T-cell (primary cell): ENCODE data around the gene CDK6. TPM values are rescaled to one million over a fixed set of nuclear protein-coding genes. Genes with fewer than 3 reads are reported as not detected.

ENCODE experiments used
- ATAC-seq, 4 experiments: fragments of 200-7000 bp in 3 of 4; fragments of 150-1000 bp in 1 of 4; cut with Tn5 transposase; replicated peaks in 1 of 4; 1 replicate in 3 of 4; 2 replicates in 1 of 4; pipeline ENCODE4 v1.10.0; 2021; ENCODE audit warnings: moderate library complexity in 3 of 4, mild to moderate bottlenecking in 2 of 4, moderate number of reproducible peaks in 1 of 4
- CTCF ChIA-PET, 2 donors: fragments of 300-600 bp; sonication (Branson Sonifier 250); formaldehyde crosslinking; loops; one replicate each; lab custom pipeline; 2022; ENCODE audit warnings: antibody characterized with exemption in 2 of 2; lab: Charles Lee
- POLR2A ChIA-PET, 2 donors: fragments of 300-600 bp; sonication (Branson Sonifier 250); formaldehyde crosslinking; loops; one replicate each; lab custom pipeline; 2022; ENCODE audit warnings: antibody characterized with exemption in 2 of 2; lab: Charles Lee
- DNase-seq, 35 experiments: peaks; one replicate each; pipeline versions ENCODE4 v3.0.0 to v3.0.0-alpha.2; 2013 to 2023
- H3K27ac ChIP-seq: one replicate; pipeline ENCODE4 v1.5.1; 2013; ENCODE audit warnings: low read length
- H3K27me3 ChIP-seq, 2 experiments: replicated peaks in 1 of 2; 1 replicate in 1 of 2; 2 replicates in 1 of 2; pipeline versions ENCODE4 v1.6.1 to v1.7.0; 2013; ENCODE audit warnings: low read length in 1 of 2, mixed read lengths in 1 of 2; ENCODE audit not compliant: control insufficient read depth in 2 of 2, insufficient read depth in 2 of 2; ENCODE audit errors: extremely low read depth in 1 of 2
- H3K36me3 ChIP-seq, 2 donors: 1 replicate in 1 of 2; 2 replicates in 1 of 2; pipeline versions ENCODE4 v1.6.1 to v1.7.0; 2013; ENCODE audit warnings: low read length in 1 of 2; ENCODE audit not compliant: control insufficient read depth in 2 of 2, insufficient read depth in 1 of 2; ENCODE audit errors: extremely low read depth in 1 of 2
- H3K4me1 ChIP-seq, 2 experiments: 1 replicate in 1 of 2; 2 replicates in 1 of 2; pipeline versions ENCODE4 v1.6.1 to v1.7.0; 2013; ENCODE audit warnings: low read length in 2 of 2, mixed read lengths in 1 of 2; ENCODE audit not compliant: insufficient read depth in 2 of 2, control insufficient read depth in 1 of 2; ENCODE audit errors: extremely low read depth in 1 of 2
- H3K4me3 ChIP-seq, 2 donors: 1 replicate in 1 of 2; 2 replicates in 1 of 2; pipeline versions ENCODE4 v1.5.1 to v1.7.0; 2013; ENCODE audit warnings: mild to moderate bottlenecking in 2 of 2, low read length in 1 of 2, moderate library complexity in 1 of 2; ENCODE audit not compliant: control insufficient read depth in 1 of 2; ENCODE audit errors: extremely low read depth in 1 of 2
- H3K9me3 ChIP-seq: 2 replicates; pipeline ENCODE4 v1.7.0; 2013
- H3K27ac Mint-ChIP-seq, 2 donors: one replicate each; pipeline ENCODE4 v1.8.0; 2020 to 2021; ENCODE audit warnings: mild to moderate bottlenecking in 2 of 2, mixed read lengths in 2 of 2
- H3K27me3 Mint-ChIP-seq, 2 donors: one replicate each; pipeline ENCODE4 v1.8.0; 2021 to 2022; ENCODE audit warnings: mixed read lengths in 2 of 2
- H3K36me3 Mint-ChIP-seq: one replicate; pipeline ENCODE4 v1.8.0; 2021; ENCODE audit warnings: mixed read lengths
- H3K4me1 Mint-ChIP-seq, 3 donors: one replicate each; pipeline ENCODE4 v1.8.0; 2020 to 2022; ENCODE audit warnings: mixed read lengths in 3 of 3, mild to moderate bottlenecking in 1 of 3
- H3K4me3 Mint-ChIP-seq, 3 donors: one replicate each; pipeline ENCODE4 v1.8.0; 2020 to 2022; ENCODE audit warnings: mild to moderate bottlenecking in 3 of 3, mixed read lengths in 3 of 3, moderate library complexity in 3 of 3
- H3K9me3 Mint-ChIP-seq, 3 donors: one replicate each; pipeline ENCODE4 v1.8.0; 2020 to 2022; ENCODE audit warnings: mixed read lengths in 3 of 3
- WGBS: methylation state at CpG from one replicate; pipeline ENCODE4 v1.1.5; 2013; ENCODE audit warnings: missing lambda C conversion rate; ENCODE audit not compliant: insufficient coverage; 5-methylcytosine and 5-hydroxymethylcytosine counted together
- total RNA-seq, 35 experiments: library from RNA in 6 of 35; stranded (reverse) in 6 of 35; fragments of 120-200 nt in 1 of 35; gene quantifications; one replicate each; pipeline versions ENCODE4 v1.2.1 to v1.2.4 and lab custom pipeline; 2013 to 2026

Gene CDK6
- total RNA-seq, 5 donors from 2014 or later (not counting 1 experiment from before 2014, with no cell fraction given), result 29.8 to 107 (median 43.9) TPM

GRCh38 chr7:92584953-92585352, 251.4 kb downstream of the CDK6 start:
- ChIA-PET POLR2A (interaction anchor here in 1 of 2 donors (0.6 to 0.7 kb wide), 2 partner anchors 56 to 244 kb away, joined by 3 read pairs; partner anchors contain the start of genes PEX1 and RBM48), CTCF (interaction anchor here in 1 of 2 donors (0.6 kb wide), 1 partner anchor 21 kb away, joined by 3 read pairs; no protein-coding TSS in a partner anchor)
- peaks cover 19 to 20% of the 10 kb centered on the region in 2 experiments for H3K4me1 ChIP-seq
- H3K4me3 ChIP-seq, result no peak overlapping the region
- H3K9me3 ChIP-seq, result no peaks in the 10 kb centered on the region
- Mint-ChIP-seq H3K9me3 (peaks cover 0 to 3% (median 0%) of the 10 kb centered on the region in 3 donors), H3K27ac (peak overlapping the region; percentile 25 to 79), H3K36me3 (peaks cover 28% of the 10 kb centered on the region), H3K4me3 (peak overlapping the region in 1 of 3 donors; percentile 22), H3K27me3 (no peaks in the 10 kb centered on the region), H3K4me1 (peaks cover 65 to 74% (median 66%) of the 10 kb centered on the region in 3 donors)
- H3K27ac ChIP-seq, result peak overlapping the region; percentile 1
- peak in 3 of 35 experiments; percentile 6 to 33 (median 11) for DNase-seq
- no peaks in the 10 kb centered on the region for H3K27me3 ChIP-seq
- peaks cover 0 to 11% of the 10 kb centered on the region in 2 donors for H3K36me3 ChIP-seq
- ATAC-seq, result peak in 1 of 4 experiments; percentile 21

GRCh38 chr7:92582948-92583347, 253.4 kb downstream of the CDK6 start:
- ChIA-PET CTCF (no interaction called here), POLR2A (no interaction called here)
- peaks cover 46 to 58% (median 48%) of the 10 kb centered on the region in 3 donors for H3K4me1 Mint-ChIP-seq
- peak overlapping the region in 1 of 2 donors; percentile 43 for H3K27ac Mint-ChIP-seq
- H3K9me3 Mint-ChIP-seq, result peaks cover 0 to 3% (median 0%) of the 10 kb centered on the region in 3 donors
- no CpG with 5 or more reads among the region's 1 CpG for WGBS
- Histone ChIP-seq H3K36me3 (peaks cover 6 to 30% of the 10 kb centered on the region in 2 donors), H3K4me3 (no peak overlapping the region), H3K27me3 (no peaks in the 10 kb centered on the region), H3K27ac (no peak overlapping the region), H3K9me3 (no peaks in the 10 kb centered on the region), H3K4me1 (peaks cover 6 to 10% of the 10 kb centered on the region in 2 experiments)
- H3K4me3 Mint-ChIP-seq, result no peak overlapping the region
- H3K36me3 Mint-ChIP-seq, result peaks cover 40% of the 10 kb centered on the region
- ATAC-seq (no peak), DNase-seq (no peak)
- no peaks in the 10 kb centered on the region for H3K27me3 Mint-ChIP-seq

DNA sequence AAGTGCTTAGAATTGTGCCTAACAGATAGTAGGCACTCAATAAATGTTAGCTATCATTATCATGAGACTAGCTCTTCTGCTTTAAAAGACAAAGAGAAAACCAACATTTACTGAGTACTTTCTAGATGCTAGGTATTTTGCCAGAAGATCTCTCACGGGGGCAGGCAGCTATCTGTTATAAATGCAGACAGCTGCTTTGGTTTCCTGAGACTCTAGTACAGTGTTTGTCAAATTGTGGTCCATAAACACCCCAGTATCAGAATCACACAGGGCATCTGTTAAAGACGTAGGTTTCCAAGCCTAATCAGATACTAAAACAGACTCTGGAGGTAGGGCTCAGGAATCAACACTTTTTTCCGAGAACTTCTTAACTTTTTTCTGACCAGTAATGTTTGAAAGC, 260.1 kb downstream of the CDK6 start:
- H3K4me1 ChIP-seq, result no peaks in the 10 kb centered on the region
- peaks cover 10 to 65% of the 10 kb centered on the region in 2 donors for H3K36me3 ChIP-seq
- Mint-ChIP-seq H3K9me3 (no peaks in the 10 kb centered on the region), H3K4me3 (no peak overlapping the region), H3K27ac (no peak overlapping the region), H3K36me3 (peaks cover 39% of the 10 kb centered on the region), H3K4me1 (peaks cover 3 to 10% (median 5%) of the 10 kb centered on the region in 3 donors), H3K27me3 (no peaks in the 10 kb centered on the region)
- no peak overlapping the region for H3K27ac ChIP-seq
- no peaks in the 10 kb centered on the region for H3K9me3 ChIP-seq
- no peaks in the 10 kb centered on the region for H3K27me3 ChIP-seq
- H3K4me3 ChIP-seq, result no peak overlapping the region
- DNase-seq (no peak), ATAC-seq (no peak)
- no CpG with 5 or more reads among the region's 3 CpGs for WGBS
- ChIA-PET POLR2A (interaction anchor here (0.6 to 1.2 kb wide), 4 partner anchors 13 to 576 kb away, joined by 3 to 4 read pairs (median 3); partner anchors contain the start of genes PEX1 (in 1 of the 2) and RBM48 (in 1 of the 2)), CTCF (interaction anchor here in 1 of 2 donors (1.3 kb wide), 1 partner anchor 13 kb away, joined by 4 read pairs; no protein-coding TSS in a partner anchor)

DNA sequence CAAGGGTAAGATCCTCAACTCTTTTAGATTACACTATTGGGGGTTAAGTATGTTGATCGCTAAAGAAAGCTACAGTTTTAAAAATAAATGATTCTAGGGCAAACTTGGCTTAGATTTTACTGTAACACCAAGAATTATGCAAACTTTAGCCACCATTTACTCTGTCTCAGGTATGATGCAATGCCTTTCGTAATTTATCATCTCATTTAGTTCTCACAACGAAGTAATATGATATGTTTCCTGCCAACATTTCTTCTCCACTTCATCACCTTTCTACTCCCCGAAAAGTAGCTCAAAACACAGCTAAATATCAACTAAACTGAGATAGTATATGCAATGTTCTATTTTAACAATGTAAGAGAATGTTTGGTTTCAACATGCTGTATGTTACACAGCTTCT, 267.2 kb downstream of the CDK6 start:
- no peak overlapping the region for H3K4me3 ChIP-seq
- CTCF ChIA-PET, result no interaction called here
- Mint-ChIP-seq H3K4me3 (no peak overlapping the region), H3K27me3 (no peaks in the 10 kb centered on the region), H3K9me3 (no peaks in the 10 kb centered on the region), H3K4me1 (peaks cover 0 to 2% (median 1%) of the 10 kb centered on the region in 3 donors), H3K36me3 (peaks cover 43% of the 10 kb centered on the region), H3K27ac (no peak overlapping the region)
- WGBS, result 83% methylated on average over 1 of the region's 4 CpGs
- H3K4me1 ChIP-seq, result no peaks in the 10 kb centered on the region
- H3K9me3 ChIP-seq, result no peaks in the 10 kb centered on the region
- H3K36me3 ChIP-seq, result peaks cover 7 to 56% of the 10 kb centered on the region in 2 donors
- no peak overlapping the region for H3K27ac ChIP-seq
- H3K27me3 ChIP-seq, result no peaks in the 10 kb centered on the region
- no peak for ATAC-seq
- no peak for DNase-seq
- POLR2A ChIA-PET, result interaction anchor here in 1 of 2 donors (0.9 kb wide), 1 partner anchor 11 kb away, joined by 4 read pairs; no protein-coding TSS in a partner anchor

DNA sequence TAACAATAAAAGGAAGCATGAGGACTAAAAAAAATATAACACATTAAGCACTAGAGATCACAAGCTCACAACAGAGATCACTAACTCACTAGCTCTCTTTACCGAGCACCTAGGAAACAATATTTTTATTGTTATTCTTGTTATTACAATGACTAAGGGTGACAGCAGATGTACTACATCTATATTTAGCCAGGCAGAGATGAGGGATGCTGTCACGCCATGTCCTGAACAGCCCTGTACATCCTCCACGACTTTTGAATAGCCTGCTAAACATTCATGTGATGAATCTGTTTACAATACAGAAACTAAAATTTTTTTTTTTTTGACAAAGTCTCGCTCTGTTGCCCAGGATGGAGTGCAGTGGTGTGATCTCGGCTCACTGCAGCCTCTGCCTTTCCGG, 268.9 kb downstream of the CDK6 start:
- Histone ChIP-seq H3K4me1 (no peaks in the 10 kb centered on the region), H3K9me3 (no peaks in the 10 kb centered on the region), H3K27me3 (no peaks in the 10 kb centered on the region), H3K4me3 (no peak overlapping the region), H3K27ac (no peak overlapping the region), H3K36me3 (peaks cover 10 to 66% of the 10 kb centered on the region in 2 donors)
- no peak overlapping the region for H3K4me3 Mint-ChIP-seq
- WGBS, result 100% methylated on average over 1 of the region's 6 CpGs
- no peaks in the 10 kb centered on the region for H3K4me1 Mint-ChIP-seq
- ATAC-seq (no peak), DNase-seq (no peak)
- no peaks in the 10 kb centered on the region for H3K27me3 Mint-ChIP-seq
- ChIA-PET CTCF (no interaction called here), POLR2A (interaction anchor here in 1 of 2 donors (0.6 kb wide), 1 partner anchor 704 kb away, joined by 5 read pairs; no protein-coding TSS in a partner anchor)
- no peak overlapping the region for H3K27ac Mint-ChIP-seq
- no peaks in the 10 kb centered on the region for H3K9me3 Mint-ChIP-seq
- peaks cover 48% of the 10 kb centered on the region for H3K36me3 Mint-ChIP-seq

GRCh38 chr7:92563345-92563744, 273.0 kb downstream of the CDK6 start:
- no peak overlapping the region for H3K27ac ChIP-seq
- no peaks in the 10 kb centered on the region for H3K4me1 Mint-ChIP-seq
- peaks cover 39% of the 10 kb centered on the region for H3K36me3 Mint-ChIP-seq
- ChIA-PET CTCF (no interaction called here), POLR2A (interaction anchor here (0.5 to 1.4 kb wide), 5 partner anchors 9 to 607 kb away, joined by 3 to 5 read pairs (median 3); partner anchors contain the start of gene RBM48 (in 1 of the 2))
- WGBS, result 100% methylated on average over 2 of the region's 2 CpGs
- no peak overlapping the region for H3K4me3 ChIP-seq
- no peaks in the 10 kb centered on the region for H3K9me3 ChIP-seq
- no peaks in the 10 kb centered on the region for H3K27me3 Mint-ChIP-seq
- no peaks in the 10 kb centered on the region for H3K4me1 ChIP-seq
- no peak overlapping the region for H3K4me3 Mint-ChIP-seq
- H3K27me3 ChIP-seq, result no peaks in the 10 kb centered on the region
- H3K9me3 Mint-ChIP-seq, result no peaks in the 10 kb centered on the region
- H3K27ac Mint-ChIP-seq, result no peak overlapping the region
- DNase-seq (no peak), ATAC-seq (no peak)
- peaks cover 6 to 55% of the 10 kb centered on the region in 2 donors for H3K36me3 ChIP-seq
